Mucosa of descending colon (tissue), 3 donors: Measurements from ENCODE around the gene PIP5K1A. TPM values are rescaled to one million over a fixed set of nuclear protein-coding genes. Genes with fewer than 3 reads are reported as not detected.

Experiments
- total RNA-seq, 3 donors: library from RNA; stranded (reverse); fragmentation: NEBNext Ultra II Directional in 2 of 3; extraction: Animal tissue kit (Norgen Biotek cat#: 25700) in 2 of 3; gene quantifications; one replicate each; pipeline versions ENCODE4 v1.2.1 to v1.2.4, GENCODE V29; 2021 to 2023
- donor health status: DM: no; HTN: no; CAD: no; lungs with moderate emphysema.
- donor health status: DM: no; HTN: no; CAD: no.
- donor health status: DM: no; HTN: yes; CAD: no.

PIP5K1A gene
- total RNA-seq, 3 donors from 2014 or later: 38.4 to 47.5 (median 39.2) TPM

Other genes with a start within 250 kb of the PIP5K1A start
- gene CERS2, start 223.7 kb upstream of the PIP5K1A start, total RNA-seq: 100 to 1,000 TPM; 142 to 209 (median 186) TPM
- gene ANXA9, start 216.3 kb upstream of the PIP5K1A start, total RNA-seq: not detected
- 10 to 100 TPM; 44.5 to 52.0 (median 51.8) TPM for gene MINDY1, start 191.7 kb upstream of the PIP5K1A start, total RNA-seq
- 10 to 100 TPM; 21.3 to 27.5 (median 23.3) TPM for gene PRUNE1, start 190.1 kb upstream of the PIP5K1A start, total RNA-seq
- gene BNIPL, start 162.0 kb upstream of the PIP5K1A start, total RNA-seq: 1 to 10 TPM in 1 of 3 donors, under 1 TPM in 2; 0.41 to 1.1 (median 0.63) TPM
- 1 to 10 TPM; 1.3 to 4.0 (median 1.3) TPM for gene C1orf56, start 150.8 kb upstream of the PIP5K1A start, total RNA-seq
- gene CDC42SE1, start 138.9 kb upstream of the PIP5K1A start, total RNA-seq: 10 to 100 TPM; 69.2 to 78.5 (median 73.5) TPM
- 1 to 10 TPM in 1 of 3 donors, under 1 TPM in 2; 0.09 to 5.4 (median 0.65) TPM for gene MLLT11, start 138.2 kb upstream of the PIP5K1A start, total RNA-seq
- gene GABPB2, start 127.8 kb upstream of the PIP5K1A start, total RNA-seq: 10 to 100 TPM; 15.1 to 18.7 (median 18.6) TPM
- gene SEMA6C, start 51.9 kb upstream of the PIP5K1A start, total RNA-seq: 1 to 10 TPM; 1.9 to 9.3 (median 4.3) TPM
- gene TNFAIP8L2, start 41.9 kb upstream of the PIP5K1A start, total RNA-seq: 1 to 10 TPM; 1.3 to 2.8 (median 2.5) TPM
- 10 to 100 TPM in 2 of 3 donors, 1 to 10 TPM in 1; 7.6 to 14.0 (median 10.0) TPM for gene LYSMD1, start 32.6 kb upstream of the PIP5K1A start, total RNA-seq
- gene SCNM1, start 32.4 kb upstream of the PIP5K1A start, total RNA-seq: 10 to 100 TPM; 27.9 to 37.8 (median 28.1) TPM
- 1 to 10 TPM in 2 of 3 donors, not detected in 1; 1.0 to 2.5 TPM for gene TMOD4, start 22.6 kb upstream of the PIP5K1A start, total RNA-seq
- 10 to 100 TPM; 32.1 to 56.5 (median 35.3) TPM for gene VPS72, start 8.4 kb upstream of the PIP5K1A start, total RNA-seq
- 100 to 1,000 TPM in 1 of 3 donors, 10 to 100 TPM in 2; 90.2 to 150 (median 95.1) TPM for gene PSMD4, start 56.2 kb downstream of the PIP5K1A start, total RNA-seq
- 10 to 100 TPM; 22.6 to 31.8 (median 29.7) TPM for gene ZNF687, start 83.7 kb downstream of the PIP5K1A start, total RNA-seq
- gene PI4KB, start 128.9 kb downstream of the PIP5K1A start, total RNA-seq: 10 to 100 TPM; 57.9 to 77.2 (median 58.9) TPM
- gene RFX5, start 148.7 kb downstream of the PIP5K1A start, total RNA-seq: 10 to 100 TPM; 20.5 to 45.3 (median 31.8) TPM
- gene SELENBP1, start 174.2 kb downstream of the PIP5K1A start, total RNA-seq: 1,000 to 10,000 TPM in 2 of 3 donors, 100 to 1,000 TPM in 1; 914 to 2,582 (median 1,654) TPM
- 100 to 1,000 TPM; 154 to 213 (median 193) TPM for gene PSMB4, start 201.0 kb downstream of the PIP5K1A start, total RNA-seq